GM06990 (cell line): ENCODE measurements around the gene FBLN7.

Experiments used
- DNase-seq: peaks from one replicate; pipeline ENCODE4 v3.0.0-alpha.2; 2011; ENCODE audit not compliant: insufficient read length; ENCODE audit errors: extremely low read depth
- H3K27me3 ChIP-seq: replicated peaks from 2 replicates; pipeline ENCODE4 v1.6.0; 2011; ENCODE audit warnings: low read length; ENCODE audit not compliant: control insufficient read depth, insufficient read depth
- H3K36me3 ChIP-seq: 2 replicates; pipeline ENCODE4 v1.5.1; 2011; ENCODE audit warnings: low read length; ENCODE audit not compliant: control insufficient read depth, insufficient read depth
- H3K4me3 ChIP-seq: replicated peaks from 2 replicates; pipeline ENCODE4 v1.5.1; 2011; ENCODE audit warnings: low read depth, mild to moderate bottlenecking, control low read depth, low read length
- CTCF ChIP-seq: IDR thresholded peaks from 2 replicates; pipeline ENCODE4 v1.5.1; 2011; ENCODE audit warnings: low read length, control low read depth, mild to moderate bottlenecking, inconsistent platforms; ENCODE audit not compliant: insufficient read depth, poor library complexity, severe bottlenecking

Gene FBLN7

GRCh38 chr2:112150447-112150846, 12.3 kb downstream of the FBLN7 start:
- DNase-seq: no peak
- H3K36me3 ChIP-seq: no peaks in the 10 kb centered on the region
- no peak overlapping the region for H3K4me3 ChIP-seq
- no peak for TF ChIP-seq CTCF
- H3K27me3 ChIP-seq: no peaks in the 10 kb centered on the region

GRCh38 chr2:112150851-112151250, 12.7 kb downstream of the FBLN7 start:
- TF ChIP-seq CTCF: no peak
- DNase-seq: no peak
- H3K36me3 ChIP-seq: no peaks in the 10 kb centered on the region
- no peak overlapping the region for H3K4me3 ChIP-seq
- no peaks in the 10 kb centered on the region for H3K27me3 ChIP-seq

- DNase-seq: no peak
- Histone ChIP-seq H3K27me3 (no peaks in the 10 kb centered on the region), H3K36me3 (no peaks in the 10 kb centered on the region), H3K4me3 (no peak overlapping the region)
- TF ChIP-seq CTCF: no peak
These were observed 13.1 kb downstream of the FBLN7 start for GRCh38 chr2:112151271-112151670.

- Histone ChIP-seq H3K4me3 (no peak overlapping the region), H3K27me3 (no peaks in the 10 kb centered on the region), H3K36me3 (no peaks in the 10 kb centered on the region)
- no peak for TF ChIP-seq CTCF
- no peak for DNase-seq
These were observed 13.7 kb downstream of the FBLN7 start for GRCh38 chr2:112151701-112152440.

GRCh38 chr2:112152476-112153178, 14.4 kb downstream of the FBLN7 start:
- DNase-seq: no peak
- H3K27me3 ChIP-seq: no peaks in the 10 kb centered on the region
- no peaks in the 10 kb centered on the region for H3K36me3 ChIP-seq
- no peak overlapping the region for H3K4me3 ChIP-seq
- no peak for TF ChIP-seq CTCF
